ENCODE results near the gene TEKT3. TPM values are rescaled to one million over a fixed set of nuclear protein-coding genes. Genes with fewer than 3 reads are reported as not detected.

TEKT3 gene
- polyA plus RNA-seq, 3 donors from 2014 or later = not detected

DNA sequence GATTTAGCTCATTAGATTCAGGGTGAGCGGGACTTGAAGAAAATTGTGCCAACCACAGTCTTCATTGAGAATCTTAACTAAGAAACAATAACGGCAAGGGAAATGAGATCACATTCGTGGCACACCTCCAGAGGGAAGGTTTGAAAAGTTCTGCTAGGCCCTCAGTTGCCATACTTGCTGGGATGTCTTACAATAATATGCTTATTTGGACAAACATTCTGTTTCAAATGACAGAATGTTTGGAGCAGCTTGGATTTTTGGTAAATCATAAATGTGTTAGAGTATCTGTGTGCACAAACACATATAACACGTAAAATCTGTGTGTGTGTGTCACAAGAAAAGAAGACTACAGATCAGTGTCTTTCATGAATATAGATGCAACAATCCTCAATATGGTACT is 24.6 kb upstream of the TEKT3 start:
- no peaks in the 10 kb centered on the region for H3K36me3 Mint-ChIP-seq

DNA sequence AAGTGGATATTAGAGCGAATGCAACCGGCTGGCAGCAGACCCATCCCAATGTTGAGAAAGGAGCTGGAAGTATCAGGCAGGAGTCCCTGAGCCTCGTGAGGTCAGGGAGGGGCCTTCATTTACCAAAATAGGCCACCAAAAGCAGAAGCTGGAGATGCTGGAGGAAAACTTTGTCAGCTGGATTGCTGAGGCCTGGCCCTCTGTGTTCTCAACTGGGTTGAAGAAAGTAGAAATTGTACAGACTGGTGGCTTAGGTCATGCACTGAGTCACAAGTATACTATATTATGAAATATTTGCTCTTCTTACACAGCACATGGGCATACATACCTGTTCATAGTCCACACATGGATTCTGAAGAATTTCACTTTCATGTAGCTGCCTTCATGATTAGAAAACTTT is 23.2 kb upstream of the TEKT3 start:
- Mint-ChIP-seq H3K27me3 (ENCODE audit: low read depth in 3 of 3) (peaks cover 0 to 5% (median 2%) of the 10 kb centered on the region in 3 donors), H3K4me1 (no peaks in the 10 kb centered on the region), H3K27ac (no peak overlapping the region), H3K36me3 (no peaks in the 10 kb centered on the region), H3K9me3 (peaks cover 0 to 5% (median 0%) of the 10 kb centered on the region in 6 donors), H3K4me3 (no peak overlapping the region)
- no peak for DNase-seq

More for the DNA sequence above, 24.6 kb upstream of the TEKT3 start:
- Mint-ChIP-seq H3K27ac (no peak overlapping the region), H3K4me3 (no peak overlapping the region), H3K4me1 (no peaks in the 10 kb centered on the region), H3K9me3 (peaks cover 0 to 3% (median 0%) of the 10 kb centered on the region in 6 donors), H3K27me3 (ENCODE audit: low read depth in 3 of 3) (peaks cover 0 to 9% (median 0%) of the 10 kb centered on the region in 3 donors)
- DNase-seq = no peak

DNA sequence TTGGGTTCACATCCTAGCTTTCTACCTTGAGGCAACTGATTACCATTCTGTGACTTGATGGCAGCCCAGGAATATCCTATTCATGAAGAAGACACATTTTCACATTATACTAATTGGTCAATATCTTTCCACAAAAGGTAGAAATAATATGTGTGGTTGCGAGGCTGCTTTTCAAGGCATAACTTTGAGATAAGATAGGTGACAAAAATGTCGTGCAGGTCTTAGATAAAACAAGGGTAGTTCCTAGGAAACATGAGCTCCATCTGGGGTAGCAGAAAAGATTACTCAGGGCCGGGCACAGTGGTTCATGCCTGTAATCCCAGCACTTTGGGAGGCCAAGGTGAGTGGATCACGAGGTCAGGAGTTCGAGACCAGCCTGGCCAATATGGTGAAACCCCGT is 22.3 kb upstream of the TEKT3 start:
- no peak for DNase-seq
- H3K36me3 Mint-ChIP-seq = no peaks in the 10 kb centered on the region
- no peak overlapping the region for H3K4me3 Mint-ChIP-seq
- no peaks in the 10 kb centered on the region for H3K4me1 Mint-ChIP-seq
- H3K9me3 Mint-ChIP-seq = peaks cover 0 to 5% (median 0%) of the 10 kb centered on the region in 6 donors
- H3K27me3 Mint-ChIP-seq (ENCODE audit: low read depth in 3 of 3) = peaks cover 0 to 3% (median 2%) of the 10 kb centered on the region in 3 donors
- H3K27ac Mint-ChIP-seq = no peak overlapping the region

DNA sequence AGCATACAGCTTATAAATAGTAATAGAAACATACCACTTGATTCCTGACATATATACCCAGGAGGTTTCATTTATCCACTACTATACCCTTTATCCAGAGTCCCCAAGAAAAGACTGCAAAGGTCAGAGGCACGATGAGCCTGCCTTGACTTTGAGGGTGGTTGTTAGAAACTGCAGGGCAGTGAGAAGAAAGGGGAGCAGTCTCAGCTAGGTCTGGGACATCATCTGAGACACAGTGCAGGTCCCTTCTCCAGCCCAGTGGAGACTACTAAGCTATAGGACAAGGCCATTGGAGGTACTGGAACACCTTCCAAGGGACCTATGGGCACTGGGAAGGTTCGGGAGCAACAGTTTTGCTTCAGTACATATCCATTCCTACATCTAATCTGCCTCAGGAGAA is 20.2 kb upstream of the TEKT3 start:
- H3K27ac Mint-ChIP-seq = no peak overlapping the region
- H3K9me3 Mint-ChIP-seq = peaks cover 0 to 2% (median 0%) of the 10 kb centered on the region in 6 donors
- H3K4me3 Mint-ChIP-seq = no peak overlapping the region
- H3K4me1 Mint-ChIP-seq = no peaks in the 10 kb centered on the region
- no peaks in the 10 kb centered on the region for H3K36me3 Mint-ChIP-seq
- no peak for DNase-seq
- H3K27me3 Mint-ChIP-seq (ENCODE audit: low read depth in 3 of 3) = peaks cover 0 to 3% (median 2%) of the 10 kb centered on the region in 3 donors

DNA sequence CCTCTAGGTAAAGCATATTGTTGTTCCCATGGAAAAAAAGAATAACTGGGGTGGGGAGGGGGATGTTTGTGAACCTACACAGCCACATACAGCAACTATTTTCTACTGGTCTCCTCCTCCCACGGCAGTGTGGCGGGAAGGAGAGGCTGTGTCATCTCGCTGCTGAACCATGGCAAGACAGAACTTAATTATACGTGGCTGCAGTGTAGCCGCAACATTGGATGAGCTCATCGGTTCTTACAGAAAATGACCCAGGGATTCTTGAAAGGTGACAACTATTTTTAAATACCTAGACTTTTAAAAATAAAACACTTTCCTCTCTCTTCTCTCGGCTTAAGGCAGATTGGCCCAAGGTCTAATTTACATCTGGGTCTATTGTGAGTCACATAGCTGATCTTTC is 19.8 kb upstream of the TEKT3 start:
- Mint-ChIP-seq H3K9me3 (peaks cover 0 to 2% (median 0%) of the 10 kb centered on the region in 6 donors), H3K27me3 (ENCODE audit: low read depth in 3 of 3) (peaks cover 0 to 3% (median 2%) of the 10 kb centered on the region in 3 donors), H3K4me1 (no peaks in the 10 kb centered on the region), H3K4me3 (no peak overlapping the region), H3K36me3 (no peaks in the 10 kb centered on the region), H3K27ac (no peak overlapping the region)
- no peak for DNase-seq

DNA sequence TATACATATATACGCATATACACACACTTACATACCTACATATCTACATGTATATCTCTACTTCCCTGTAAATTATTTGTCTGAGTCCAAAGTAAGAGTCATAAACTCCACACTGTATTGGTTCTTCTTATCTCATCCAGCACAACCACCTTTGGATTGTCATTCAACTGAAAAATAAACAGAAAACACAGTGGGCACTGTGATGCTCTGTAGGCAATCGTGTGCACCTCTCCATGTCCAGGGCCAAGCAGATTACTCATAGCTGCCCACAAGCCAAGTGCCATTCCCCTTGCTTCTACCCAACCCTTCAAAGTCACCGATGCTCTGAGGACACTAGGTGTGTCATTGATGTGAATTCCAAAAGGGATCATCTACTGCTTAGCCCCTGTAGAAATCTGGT is 12.9 kb upstream of the TEKT3 start:
- Mint-ChIP-seq H3K27me3 (ENCODE audit: low read depth in 3 of 3) (peaks cover 2 to 10% (median 4%) of the 10 kb centered on the region in 3 donors), H3K9me3 (no peaks in the 10 kb centered on the region), H3K4me3 (no peak overlapping the region), H3K27ac (no peak overlapping the region), H3K4me1 (no peaks in the 10 kb centered on the region), H3K36me3 (no peaks in the 10 kb centered on the region)
- DNase-seq = no peak

DNA sequence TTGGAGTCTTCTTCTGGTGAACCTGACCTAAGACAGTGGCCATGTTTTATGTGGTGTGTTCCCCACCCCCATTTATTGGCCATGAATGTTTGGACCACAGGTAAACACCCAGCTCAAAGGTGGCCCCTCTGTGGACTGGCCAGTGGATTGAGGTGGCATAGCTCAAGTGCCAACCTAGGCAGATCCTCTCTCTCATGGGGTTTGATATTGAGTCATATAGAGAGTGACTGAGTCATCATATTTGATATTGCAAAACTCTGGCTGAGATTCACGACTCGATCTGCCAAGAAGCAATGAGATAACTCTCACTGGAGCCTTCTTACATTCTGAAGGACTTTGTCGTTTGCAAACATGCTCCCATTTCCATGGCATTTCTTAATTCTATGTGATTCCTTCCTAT is 10.5 kb upstream of the TEKT3 start:
- no peak overlapping the region for H3K4me3 Mint-ChIP-seq
- no peak overlapping the region for H3K27ac Mint-ChIP-seq
- no peaks in the 10 kb centered on the region for H3K4me1 Mint-ChIP-seq
- DNase-seq = no peak
- H3K27me3 Mint-ChIP-seq (ENCODE audit: low read depth in 3 of 3) = peaks cover 2 to 15% (median 4%) of the 10 kb centered on the region in 3 donors
- no peaks in the 10 kb centered on the region for H3K9me3 Mint-ChIP-seq
- H3K36me3 Mint-ChIP-seq = no peaks in the 10 kb centered on the region

DNA sequence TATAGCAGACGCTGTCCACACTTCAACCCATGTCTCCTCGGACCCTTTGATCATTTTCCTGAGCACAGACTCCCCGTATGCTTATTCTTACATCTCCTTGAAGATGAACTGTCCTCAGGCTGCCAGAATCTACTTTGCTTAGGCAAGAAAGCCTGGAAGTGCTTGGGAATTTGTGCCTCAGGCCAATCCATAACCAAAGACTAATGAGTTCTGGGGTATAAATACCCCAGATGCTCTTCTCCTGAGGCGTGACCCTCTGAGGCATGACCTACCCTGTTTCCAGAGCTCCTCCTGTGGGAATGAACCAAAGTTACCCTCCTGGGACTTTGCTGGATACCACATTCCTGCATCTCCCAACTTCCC is 10.1 kb upstream of the TEKT3 start:
- Mint-ChIP-seq H3K4me1 (no peaks in the 10 kb centered on the region), H3K36me3 (no peaks in the 10 kb centered on the region), H3K4me3 (no peak overlapping the region), H3K27me3 (ENCODE audit: low read depth in 3 of 3) (peaks cover 2 to 15% (median 4%) of the 10 kb centered on the region in 3 donors), H3K27ac (no peak overlapping the region), H3K9me3 (peaks cover 0 to 3% (median 0%) of the 10 kb centered on the region in 6 donors)
- no peak for DNase-seq

DNA sequence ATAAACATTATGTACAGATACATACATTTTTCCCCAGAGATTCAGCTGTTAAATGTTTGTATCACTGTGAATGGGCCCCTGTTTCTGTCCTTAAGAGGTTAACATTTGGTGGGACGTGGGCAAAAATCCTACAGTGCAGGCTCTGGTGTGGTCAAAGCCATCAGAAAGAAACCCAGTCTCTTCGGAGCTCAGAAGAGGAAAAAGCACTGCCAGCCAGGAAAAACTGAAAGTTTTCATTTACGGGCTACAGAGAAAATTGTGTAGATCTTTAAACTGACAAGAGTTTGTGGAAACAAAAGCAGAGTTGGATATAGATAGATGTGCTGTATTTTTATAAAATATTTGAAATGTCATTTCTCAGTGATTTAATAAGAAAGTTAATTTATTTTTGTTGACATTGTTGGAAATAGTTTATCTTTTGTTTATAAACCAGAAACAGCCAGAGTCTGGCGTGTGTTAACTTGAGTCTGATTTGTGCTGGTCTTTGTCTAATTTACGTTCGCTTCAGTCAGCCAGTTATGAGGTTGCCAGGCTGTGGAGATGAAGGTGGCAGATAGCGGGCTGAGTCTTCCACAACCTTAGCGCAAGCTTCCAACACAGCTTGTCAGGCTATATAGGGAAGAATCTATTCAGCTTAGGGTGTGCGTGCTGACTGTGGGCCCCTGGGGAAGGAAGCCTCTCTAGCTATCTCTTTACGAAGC is 9.5 kb upstream of the TEKT3 start:
- H3K9me3 Mint-ChIP-seq = peaks cover 0 to 3% (median 0%) of the 10 kb centered on the region in 6 donors
- H3K27ac Mint-ChIP-seq = no peak overlapping the region
- peaks cover 2 to 17% (median 4%) of the 10 kb centered on the region in 3 donors for H3K27me3 Mint-ChIP-seq (ENCODE audit: low read depth in 3 of 3)
- H3K36me3 Mint-ChIP-seq = no peaks in the 10 kb centered on the region
- no peaks in the 10 kb centered on the region for H3K4me1 Mint-ChIP-seq
- DNase-seq = no peak
- H3K4me3 Mint-ChIP-seq = no peak overlapping the region

DNA sequence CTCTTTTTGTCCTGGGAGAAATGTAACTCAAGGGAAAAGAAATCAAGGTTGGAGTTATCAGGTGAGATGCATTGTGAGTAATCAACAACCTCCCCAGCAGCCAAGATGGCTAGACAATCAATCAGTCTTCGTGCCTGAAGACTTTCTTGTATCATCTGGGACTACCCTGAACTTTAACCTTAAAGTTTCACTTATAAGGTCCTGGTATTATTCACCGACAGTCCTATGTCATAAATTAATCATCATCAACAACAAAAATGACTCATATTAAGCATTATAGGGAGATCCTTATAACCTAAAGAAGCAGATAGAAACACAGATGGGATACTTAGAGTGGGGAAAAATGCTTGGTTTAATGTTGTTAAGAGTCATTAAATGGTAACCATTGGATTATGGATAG is 7.7 kb upstream of the TEKT3 start:
- H3K9me3 Mint-ChIP-seq = peaks cover 0 to 3% (median 0%) of the 10 kb centered on the region in 6 donors
- H3K36me3 Mint-ChIP-seq = peaks cover 0 to 7% (median 0%) of the 10 kb centered on the region in 3 donors
- H3K27me3 Mint-ChIP-seq (ENCODE audit: low read depth in 3 of 3) = peaks cover 8 to 21% (median 11%) of the 10 kb centered on the region in 3 donors
- no peak overlapping the region for H3K4me3 Mint-ChIP-seq
- DNase-seq = no peak
- H3K4me1 Mint-ChIP-seq = no peaks in the 10 kb centered on the region
- no peak overlapping the region for H3K27ac Mint-ChIP-seq

DNA sequence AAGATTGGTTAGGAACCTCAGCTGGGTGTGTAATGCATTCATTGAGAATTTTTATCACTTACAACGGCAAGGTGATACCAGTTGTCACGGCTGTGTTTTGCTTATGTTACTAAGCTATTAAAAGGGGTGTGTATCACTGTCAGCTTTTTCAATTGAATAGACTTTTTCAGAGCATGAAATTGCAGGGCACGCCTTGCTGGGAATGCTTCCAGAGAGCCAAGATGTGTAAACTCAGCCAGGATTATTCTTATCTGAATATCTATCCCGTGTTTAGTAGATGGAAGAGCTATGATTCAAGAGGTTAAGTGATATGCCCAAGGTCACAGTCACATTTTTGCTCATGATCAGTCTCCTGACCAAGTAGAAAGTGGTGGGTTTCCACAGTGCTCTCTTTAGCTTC is 6.6 kb upstream of the TEKT3 start:
- Mint-ChIP-seq H3K4me3 (no peak overlapping the region), H3K27ac (no peak overlapping the region), H3K27me3 (ENCODE audit: low read depth in 3 of 3) (peaks cover 8 to 29% (median 15%) of the 10 kb centered on the region in 3 donors), H3K9me3 (peaks cover 0 to 3% (median 0%) of the 10 kb centered on the region in 6 donors), H3K4me1 (no peaks in the 10 kb centered on the region), H3K36me3 (peaks cover 0 to 7% (median 0%) of the 10 kb centered on the region in 3 donors)
- DNase-seq = no peak

DNA sequence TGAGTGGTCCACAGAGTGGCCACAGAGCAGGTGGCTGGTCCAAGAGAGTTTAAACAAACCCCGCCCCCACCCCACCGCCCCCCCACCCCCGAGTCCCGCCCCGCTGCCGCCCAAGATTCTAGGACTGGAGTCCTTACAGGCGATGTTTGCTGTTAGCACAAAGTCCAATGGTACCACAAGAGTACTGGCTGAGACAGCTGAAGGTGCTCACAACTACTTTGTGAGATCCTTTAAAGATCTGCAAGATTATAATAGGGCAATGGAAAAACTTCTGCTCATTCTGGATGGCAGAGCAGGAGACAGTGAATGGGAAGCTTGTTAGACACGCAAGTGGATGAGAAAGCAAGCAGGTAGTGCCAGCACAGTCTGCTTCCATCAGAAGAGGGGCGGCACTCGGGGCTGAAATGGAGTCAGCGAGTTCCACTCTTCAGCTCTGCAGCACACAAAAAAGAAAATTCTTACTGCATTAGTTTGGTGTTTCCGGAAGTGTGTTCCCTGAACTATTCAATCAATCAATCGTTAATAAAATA is 4.7 kb upstream of the TEKT3 start:
- peaks cover 15 to 39% (median 25%) of the 10 kb centered on the region in 3 donors for H3K27me3 Mint-ChIP-seq (ENCODE audit: low read depth in 3 of 3)
- H3K36me3 Mint-ChIP-seq = peaks cover 0 to 8% (median 0%) of the 10 kb centered on the region in 3 donors

DNA sequence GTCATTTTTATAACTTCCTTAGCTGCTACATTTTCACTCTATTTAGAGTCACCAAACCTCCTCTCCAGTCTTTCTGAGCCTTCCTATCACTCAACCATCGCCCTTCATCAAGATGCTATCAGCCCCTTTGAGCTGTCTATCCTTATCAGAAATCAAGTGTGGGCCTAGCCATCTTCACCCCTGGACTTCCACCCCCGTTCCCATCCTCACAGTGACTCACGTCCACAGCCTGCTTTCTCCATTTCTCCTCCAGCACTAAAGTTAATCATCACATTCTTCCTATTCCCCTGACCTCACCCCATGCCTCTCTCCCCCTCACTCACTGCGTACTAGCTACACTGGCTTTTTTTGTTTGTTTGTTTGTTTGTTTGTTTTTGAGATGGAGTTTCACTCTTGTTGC is 2.4 kb upstream of the TEKT3 start:
- Mint-ChIP-seq H3K4me1 (peaks cover 5 to 13% of the 10 kb centered on the region in 2 donors), H3K36me3 (peaks cover 0 to 11% (median 0%) of the 10 kb centered on the region in 3 donors), H3K9me3 (peaks cover 0 to 9% (median 0%) of the 10 kb centered on the region in 6 donors), H3K27ac (no peak overlapping the region), H3K4me3 (no peak overlapping the region), H3K27me3 (ENCODE audit: low read depth in 3 of 3) (peaks cover 13 to 46% (median 31%) of the 10 kb centered on the region in 3 donors)
- no peak for DNase-seq

More for the DNA sequence above, 4.7 kb upstream of the TEKT3 start:
- DNase-seq = no peak
- Mint-ChIP-seq H3K9me3 (peaks cover 0 to 6% (median 0%) of the 10 kb centered on the region in 6 donors), H3K4me3 (no peak overlapping the region), H3K27ac (no peak overlapping the region), H3K4me1 (peaks cover 1 to 7% of the 10 kb centered on the region in 2 donors)

DNA sequence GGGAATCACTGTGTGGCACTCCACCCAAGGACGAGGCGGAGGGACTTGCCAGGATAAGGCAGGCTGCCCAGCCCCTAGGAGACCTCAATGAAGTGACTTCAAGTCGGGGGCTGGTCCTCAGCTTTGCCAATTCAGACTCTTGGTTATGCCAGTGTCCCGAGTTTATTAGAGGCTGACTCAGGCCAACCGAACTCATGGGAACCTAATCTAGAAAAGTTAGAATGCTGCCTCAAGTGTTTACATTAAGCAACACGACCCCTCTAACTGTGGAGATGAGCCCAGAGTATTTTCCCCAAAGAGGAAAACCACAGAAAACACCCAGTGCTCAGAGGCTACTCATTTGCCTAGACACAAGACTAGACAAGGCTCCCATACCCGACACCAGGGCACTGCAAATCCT is 1.1 kb upstream of the TEKT3 start:
- Mint-ChIP-seq H3K36me3 (peaks cover 0 to 11% (median 0%) of the 10 kb centered on the region in 3 donors), H3K4me1 (peaks cover 5 to 13% of the 10 kb centered on the region in 2 donors), H3K9me3 (peaks cover 0 to 9% (median 0%) of the 10 kb centered on the region in 6 donors), H3K4me3 (no peak overlapping the region), H3K27ac (no peak overlapping the region), H3K27me3 (ENCODE audit: low read depth in 3 of 3) (peaks cover 14 to 45% (median 31%) of the 10 kb centered on the region in 3 donors)
- no peak for DNase-seq
